ENCODE measurements around the gene TULP1. TPM values are rescaled to one million over a fixed set of nuclear protein-coding genes. Genes with fewer than 3 reads are reported as not detected.

Gene TULP1
- total and polyA plus RNA-seq, 4 donors: 3.3 TPM; not detected in 3

- Histone ChIP-seq H3K27me3 (ENCODE audit: control insufficient read depth in 1 of 2, insufficient read depth in 2 of 2, low read length in 1 of 2) (no peaks in the 10 kb centered on the region), H3K27ac (ENCODE audit: low read depth in 1 of 2, low read length in 2 of 2) (no peak overlapping the region), H3K36me3 (ENCODE audit: control insufficient read depth in 1 of 2, insufficient read depth in 2 of 2, low read length in 1 of 2) (no peaks in the 10 kb centered on the region), H3K9me3 (ENCODE audit: control insufficient read depth, low read length) (no peaks in the 10 kb centered on the region), H3K4me1 (ENCODE audit: control insufficient read depth in 1 of 2, insufficient read depth in 2 of 2, low read length in 2 of 2) (no peaks in the 10 kb centered on the region), H3K4me3 (ENCODE audit: low read length in 2 of 2) (no peak overlapping the region)
- ATAC-seq (ENCODE audit: low FRiP score) (no peak), DNase-seq (no peak)
- 84 to 86% methylated on average over 4 of the region's 4 CpGs for WGBS, 2 donors
- intact Hi-C loops (cut with DNase I): no loop called here
Measured at GRCh38 chr6:35457907-35458306, 54.8 kb downstream of the TULP1 start.

- DNase-seq: no peak
- Histone ChIP-seq H3K4me3 (ENCODE audit: low read length in 2 of 2) (no peak overlapping the region), H3K9me3 (ENCODE audit: control insufficient read depth, low read length) (no peaks in the 10 kb centered on the region), H3K27me3 (ENCODE audit: control insufficient read depth in 1 of 2, insufficient read depth in 2 of 2, low read length in 1 of 2) (no peaks in the 10 kb centered on the region), H3K4me1 (ENCODE audit: control insufficient read depth in 1 of 2, insufficient read depth in 2 of 2, low read length in 2 of 2) (no peaks in the 10 kb centered on the region), H3K27ac (ENCODE audit: low read depth in 1 of 2, low read length in 2 of 2) (no peak overlapping the region), H3K36me3 (ENCODE audit: control insufficient read depth in 1 of 2, insufficient read depth in 2 of 2, low read length in 1 of 2) (no peaks in the 10 kb centered on the region)
- 76 to 78% methylated on average over 9 of the region's 9 CpGs for WGBS, 2 donors
- no peak for ATAC-seq (ENCODE audit: low FRiP score)
- intact Hi-C loops (cut with DNase I): no loop called here
Measured at GRCh38 chr6:35454391-35455110, 58.1 kb downstream of the TULP1 start.

- H3K27ac ChIP-seq (ENCODE audit: low read depth in 1 of 2, low read length in 2 of 2): no peak overlapping the region
- WGBS, 2 donors: 12 to 16% methylated on average over 3 of the region's 3 CpGs
- intact Hi-C loops (cut with DNase I): no loop called here
Measured at GRCh38 chr6:35453236-35453635, 59.5 kb downstream of the TULP1 start.

GRCh38 chr6:35452183-35453090 lies 60.3 kb downstream of the TULP1 start, which contains the start of gene FANCE:
Gene FANCE, plus strand, starts transcription at chr6:35452338. Its CDS starts 208 bp downstream, at chr6:35452546.
- Histone ChIP-seq H3K27me3 (ENCODE audit: control insufficient read depth in 1 of 2, insufficient read depth in 2 of 2, low read length in 1 of 2) (no peaks in the 10 kb centered on the region), H3K9me3 (ENCODE audit: control insufficient read depth, low read length) (no peaks in the 10 kb centered on the region), H3K4me1 (ENCODE audit: control insufficient read depth in 1 of 2, insufficient read depth in 2 of 2, low read length in 2 of 2) (no peaks in the 10 kb centered on the region), H3K36me3 (ENCODE audit: control insufficient read depth in 1 of 2, insufficient read depth in 2 of 2, low read length in 1 of 2) (no peaks in the 10 kb centered on the region), H3K27ac (ENCODE audit: low read depth in 1 of 2, low read length in 2 of 2) (no peak within 1 kb of the TSS), H3K4me3 (ENCODE audit: low read length in 2 of 2) (peak within 1 kb of the TSS; percentile 59 to 84)
- peak; percentile 96 to 99 for DNase-seq
- ATAC-seq (ENCODE audit: low FRiP score): peak; percentile 97
- intact Hi-C loops (cut with DNase I): no loop called here
- 1% methylated on average over 81 to 87 of the region's 87 CpGs for WGBS, 2 donors

More at GRCh38 chr6:35453236-35453635, 59.5 kb downstream of the TULP1 start:
- ATAC-seq (ENCODE audit: low FRiP score) (no peak), DNase-seq (no peak)
- Histone ChIP-seq H3K9me3 (ENCODE audit: control insufficient read depth, low read length) (no peaks in the 10 kb centered on the region), H3K4me3 (ENCODE audit: low read length in 2 of 2) (no peak overlapping the region), H3K4me1 (ENCODE audit: control insufficient read depth in 1 of 2, insufficient read depth in 2 of 2, low read length in 2 of 2) (no peaks in the 10 kb centered on the region), H3K36me3 (ENCODE audit: control insufficient read depth in 1 of 2, insufficient read depth in 2 of 2, low read length in 1 of 2) (no peaks in the 10 kb centered on the region), H3K27me3 (ENCODE audit: control insufficient read depth in 1 of 2, insufficient read depth in 2 of 2, low read length in 1 of 2) (no peaks in the 10 kb centered on the region)

GRCh38 chr6:35451354-35452182 lies 61.1 kb downstream of the TULP1 start:
- intact Hi-C loops (cut with DNase I): loop anchor here in 1 of 2 donors (2.0 kb wide), 1 partner anchor 109 kb away; the partner anchor contains the start of gene PPARD
- 14 to 15% methylated on average over 19 to 20 of the region's 20 CpGs for WGBS, 2 donors
- Histone ChIP-seq H3K4me1 (ENCODE audit: control insufficient read depth in 1 of 2, insufficient read depth in 2 of 2, low read length in 2 of 2) (no peaks in the 10 kb centered on the region), H3K27ac (ENCODE audit: low read depth in 1 of 2, low read length in 2 of 2) (no peak overlapping the region), H3K9me3 (ENCODE audit: control insufficient read depth, low read length) (no peaks in the 10 kb centered on the region), H3K4me3 (ENCODE audit: low read length in 2 of 2) (no peak overlapping the region), H3K27me3 (ENCODE audit: control insufficient read depth in 1 of 2, insufficient read depth in 2 of 2, low read length in 1 of 2) (no peaks in the 10 kb centered on the region), H3K36me3 (ENCODE audit: control insufficient read depth in 1 of 2, insufficient read depth in 2 of 2, low read length in 1 of 2) (no peaks in the 10 kb centered on the region)
- no peak for ATAC-seq (ENCODE audit: low FRiP score)
- DNase-seq: peak in 1 of 2 donors; percentile 53

GRCh38 chr6:35449287-35449881 lies 63.3 kb downstream of the TULP1 start:
- no peaks in the 10 kb centered on the region for H3K27me3 ChIP-seq (ENCODE audit: control insufficient read depth in 1 of 2, insufficient read depth in 2 of 2, low read length in 1 of 2)
- H3K9me3 ChIP-seq (ENCODE audit: control insufficient read depth, low read length): no peaks in the 10 kb centered on the region
- ATAC-seq (ENCODE audit: low FRiP score) (peak; percentile 71), DNase-seq (no peak)
- H3K4me3 ChIP-seq (ENCODE audit: low read length in 2 of 2): no peak overlapping the region
- intact Hi-C loops (cut with DNase I): loop anchor here (1.0 to 2.0 kb wide), 2 partner anchors 35 to 107 kb away; partner anchors contain the start of gene PPARD (in 1 of the 2)
- no peaks in the 10 kb centered on the region for H3K36me3 ChIP-seq (ENCODE audit: control insufficient read depth in 1 of 2, insufficient read depth in 2 of 2, low read length in 1 of 2)
- H3K4me1 ChIP-seq (ENCODE audit: control insufficient read depth in 1 of 2, insufficient read depth in 2 of 2, low read length in 2 of 2): no peaks in the 10 kb centered on the region
- no peak overlapping the region for H3K27ac ChIP-seq (ENCODE audit: low read depth in 1 of 2, low read length in 2 of 2)
- 29 to 30% methylated on average over 14 of the region's 14 CpGs for WGBS, 2 donors

- Histone ChIP-seq H3K36me3 (ENCODE audit: control insufficient read depth in 1 of 2, insufficient read depth in 2 of 2, low read length in 1 of 2) (no peaks in the 10 kb centered on the region), H3K27ac (ENCODE audit: low read depth in 1 of 2, low read length in 2 of 2) (no peak overlapping the region), H3K27me3 (ENCODE audit: control insufficient read depth in 1 of 2, insufficient read depth in 2 of 2, low read length in 1 of 2) (no peaks in the 10 kb centered on the region), H3K9me3 (ENCODE audit: control insufficient read depth, low read length) (no peaks in the 10 kb centered on the region), H3K4me3 (ENCODE audit: low read length in 2 of 2) (no peak overlapping the region), H3K4me1 (ENCODE audit: control insufficient read depth in 1 of 2, insufficient read depth in 2 of 2, low read length in 2 of 2) (no peaks in the 10 kb centered on the region)
- no peak for ATAC-seq (ENCODE audit: low FRiP score)
- intact Hi-C loops (cut with DNase I): loop anchor here in 1 of 2 donors (2.0 kb wide), 1 partner anchor 33 kb away; no protein-coding TSS in a partner anchor
- 74 to 80% methylated on average over 7 of the region's 7 CpGs for WGBS, 2 donors
- no peak for DNase-seq
Measured at GRCh38 chr6:35448191-35448590, 64.5 kb downstream of the TULP1 start.

Measured in aorta (tissue), 5 donors.